Smooth muscle cell of the brain vasculature (primary cell): ENCODE measurements around the gene LPIN1.
"Not testable (repeated sequence)": the region's sequence is repeated elsewhere in the genome, so short reads cannot be mapped to it uniquely, and the experiment has no call there.

Experiments used
- DNase-seq: peaks from one replicate; pipeline ENCODE4 v3.0.0-alpha.2; 2012; ENCODE audit warnings: low read depth, low spot score

LPIN1 gene

DNA sequence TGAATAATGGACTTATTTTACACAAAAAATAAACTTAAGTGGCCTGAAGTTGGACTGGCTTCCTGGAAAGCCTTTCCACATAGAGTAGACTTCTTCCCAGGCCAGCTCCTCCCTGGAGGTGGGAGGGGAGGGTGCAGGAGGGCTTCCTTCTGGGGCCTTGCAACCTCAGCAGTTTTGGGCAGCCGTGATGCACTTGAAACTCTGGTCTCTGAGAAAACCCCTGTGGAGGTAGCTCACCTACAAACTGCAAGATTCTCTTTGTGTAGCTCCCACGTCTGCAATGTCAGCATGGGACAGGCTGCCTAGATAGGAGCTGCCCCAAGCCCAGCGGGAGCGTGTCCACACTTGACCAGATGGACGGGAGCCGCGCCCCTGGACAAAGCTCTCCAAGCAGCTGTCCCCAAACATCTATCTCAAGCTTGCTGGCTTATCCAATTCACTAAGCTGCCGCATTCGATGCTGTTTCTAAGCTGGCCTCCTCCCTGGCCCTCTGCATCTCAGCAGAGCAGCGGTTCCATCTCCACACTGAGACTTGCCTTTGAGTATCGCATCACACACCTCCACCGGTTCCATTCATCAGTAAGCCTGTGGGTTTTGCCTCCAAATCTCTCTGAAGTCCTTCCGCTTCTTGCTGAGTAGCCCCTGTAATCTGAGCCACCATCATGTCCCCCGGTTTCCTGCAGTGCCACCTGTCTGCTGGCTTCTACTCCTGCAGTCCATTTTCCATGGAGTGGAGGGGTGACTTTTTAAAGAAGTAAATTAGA, 1.6 kb upstream of the LPIN1 start:
- no peak for DNase-seq

DNA sequence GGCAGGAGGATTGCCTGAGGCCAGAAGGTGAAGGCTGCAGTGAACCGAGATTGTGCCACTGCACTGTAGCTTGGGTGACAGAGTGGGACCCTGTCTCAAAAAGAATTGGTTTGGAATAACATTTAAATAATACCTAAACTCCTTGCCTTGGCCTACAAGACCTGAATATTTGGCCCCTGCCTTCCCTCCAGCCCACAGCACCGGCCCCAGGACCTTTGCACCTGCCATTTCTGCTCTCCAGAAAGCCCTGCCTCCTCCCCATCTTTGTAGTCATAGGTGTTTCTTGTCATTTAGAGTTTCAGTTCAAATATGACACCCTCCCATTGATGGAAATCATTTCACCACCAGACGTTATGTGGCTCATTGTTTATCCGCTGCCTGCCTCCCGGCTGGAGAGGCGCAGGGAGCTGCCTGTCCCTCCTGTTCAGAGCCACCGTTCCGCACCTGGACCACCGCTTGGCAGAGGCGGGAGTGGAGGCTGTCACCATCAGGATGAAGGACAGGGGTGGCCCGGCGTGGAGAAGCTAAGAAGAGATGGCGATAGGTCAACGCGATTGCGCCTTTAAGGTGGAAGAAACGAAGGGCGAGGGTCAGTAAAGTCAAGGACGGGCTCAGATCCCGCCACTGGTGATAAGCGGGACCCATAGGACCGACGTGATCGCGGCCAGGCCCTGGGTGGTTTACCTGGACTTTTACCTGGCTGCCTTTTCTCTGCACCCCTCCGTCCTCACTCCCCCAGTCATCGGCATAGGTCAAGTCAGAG, 638 bp upstream of the LPIN1 start:
- DNase-seq, result no peak

DNA sequence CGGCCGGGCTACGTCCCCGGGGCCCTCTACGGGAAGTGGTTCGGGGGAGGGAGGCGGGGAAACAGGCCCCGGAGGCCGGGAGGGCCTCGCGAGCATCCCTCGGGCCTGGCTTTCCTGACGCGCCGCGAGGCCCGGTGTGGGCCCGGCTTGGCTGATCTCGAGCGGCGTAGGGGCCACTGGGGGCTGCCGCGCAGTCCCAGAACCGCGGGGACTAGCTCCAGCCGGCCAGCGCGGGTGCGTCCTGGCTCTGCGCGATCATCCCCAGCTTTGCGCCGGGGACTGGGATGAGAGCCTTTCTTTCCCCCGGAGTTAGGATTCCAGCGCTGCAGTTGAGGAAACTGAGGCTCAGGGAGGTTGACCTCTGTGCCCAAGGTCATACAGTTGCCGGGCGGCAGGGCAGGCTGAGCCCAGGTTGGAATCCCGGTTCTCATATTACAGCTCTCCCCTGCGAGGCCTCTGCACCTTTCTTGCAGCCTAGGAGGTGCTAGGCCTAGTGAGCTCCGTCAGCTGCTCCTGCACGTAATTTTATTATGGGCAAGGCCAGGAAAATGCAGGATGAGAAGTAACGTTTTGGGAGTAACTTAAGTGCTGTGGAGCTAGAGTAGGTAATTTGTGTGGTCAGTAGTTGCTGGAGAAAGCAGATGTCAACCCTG, 501 bp downstream of the LPIN1 start:
- DNase-seq, result no peak

DNA sequence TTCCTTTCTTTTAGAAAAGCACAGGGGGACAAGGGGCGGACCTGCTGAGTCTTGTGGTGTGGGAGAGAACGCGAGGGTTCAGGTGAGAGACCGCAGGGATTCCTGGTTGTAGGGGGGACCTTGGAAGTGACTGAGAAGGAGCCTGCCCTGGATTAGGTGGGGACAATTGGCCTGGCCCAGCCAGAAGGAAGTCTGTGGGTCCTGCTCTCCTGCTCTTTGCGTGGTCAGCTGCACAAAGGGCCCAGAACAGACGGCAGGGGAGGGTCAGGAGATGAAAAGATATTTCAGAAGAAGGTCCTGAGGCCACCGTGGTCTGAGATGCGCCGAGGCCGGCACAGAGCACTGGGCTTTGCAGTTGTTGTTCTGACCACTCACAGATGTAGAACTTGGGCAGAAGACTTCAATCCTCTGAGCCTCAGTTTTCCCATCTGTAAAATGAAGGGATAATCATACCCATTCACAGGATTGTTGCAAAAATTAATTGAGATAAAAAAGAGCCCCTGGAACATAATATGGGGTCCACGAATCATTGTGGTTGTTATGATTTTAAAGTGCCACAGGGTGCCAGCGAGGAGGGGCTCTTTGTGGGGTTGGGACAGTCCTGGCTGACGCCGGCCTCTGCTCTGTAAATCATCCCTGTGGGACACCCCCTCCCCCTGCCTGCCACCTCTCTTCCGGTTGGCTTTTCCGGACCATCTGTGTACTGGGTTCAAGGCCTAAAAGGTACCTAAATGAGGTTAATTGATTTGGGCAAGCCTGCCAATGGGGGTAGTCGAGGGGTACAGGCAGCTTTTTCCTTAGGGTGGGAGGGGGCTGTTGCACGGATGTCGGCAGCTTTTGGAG, 1.8 kb downstream of the LPIN1 start:
- DNase-seq, result no peak

DNA sequence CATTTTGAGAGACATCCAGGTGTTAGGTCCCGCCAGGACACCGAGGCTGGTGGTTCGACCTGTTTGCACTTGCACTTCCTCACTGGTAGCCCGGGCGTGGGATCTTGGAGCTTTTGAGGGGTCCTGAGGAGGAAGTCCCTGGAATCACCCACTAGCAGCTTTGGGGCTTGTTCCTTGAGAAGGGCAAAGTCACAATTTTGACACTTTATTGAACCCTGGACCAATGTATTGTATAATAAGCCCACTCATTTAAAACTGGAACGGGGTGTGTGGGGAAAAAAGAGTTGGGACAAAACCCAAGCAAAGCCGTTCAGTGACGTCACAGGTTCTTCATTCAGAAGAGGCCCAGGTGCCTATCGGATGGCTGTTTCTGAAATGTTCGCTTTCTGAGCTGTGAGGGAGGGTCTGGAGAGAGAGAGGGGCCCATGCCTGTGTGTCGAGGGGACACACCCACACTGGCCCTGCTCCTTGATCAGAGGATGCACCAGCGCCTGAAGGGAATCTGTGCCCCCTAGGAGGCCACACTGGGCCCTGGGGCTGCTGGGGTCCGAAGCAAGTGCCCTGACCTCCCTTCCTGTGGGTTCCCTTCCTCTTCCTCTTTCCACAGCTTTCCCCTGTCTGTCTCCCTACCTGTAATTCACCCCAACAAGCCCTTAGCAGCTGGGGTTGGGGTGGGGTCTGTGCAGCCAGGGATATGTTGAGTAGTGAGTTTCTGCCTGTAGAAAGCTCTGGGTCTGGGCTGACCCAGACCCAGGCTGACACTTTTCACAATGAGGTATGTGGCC, 2.6 kb downstream of the LPIN1 start:
- no peak for DNase-seq

DNA sequence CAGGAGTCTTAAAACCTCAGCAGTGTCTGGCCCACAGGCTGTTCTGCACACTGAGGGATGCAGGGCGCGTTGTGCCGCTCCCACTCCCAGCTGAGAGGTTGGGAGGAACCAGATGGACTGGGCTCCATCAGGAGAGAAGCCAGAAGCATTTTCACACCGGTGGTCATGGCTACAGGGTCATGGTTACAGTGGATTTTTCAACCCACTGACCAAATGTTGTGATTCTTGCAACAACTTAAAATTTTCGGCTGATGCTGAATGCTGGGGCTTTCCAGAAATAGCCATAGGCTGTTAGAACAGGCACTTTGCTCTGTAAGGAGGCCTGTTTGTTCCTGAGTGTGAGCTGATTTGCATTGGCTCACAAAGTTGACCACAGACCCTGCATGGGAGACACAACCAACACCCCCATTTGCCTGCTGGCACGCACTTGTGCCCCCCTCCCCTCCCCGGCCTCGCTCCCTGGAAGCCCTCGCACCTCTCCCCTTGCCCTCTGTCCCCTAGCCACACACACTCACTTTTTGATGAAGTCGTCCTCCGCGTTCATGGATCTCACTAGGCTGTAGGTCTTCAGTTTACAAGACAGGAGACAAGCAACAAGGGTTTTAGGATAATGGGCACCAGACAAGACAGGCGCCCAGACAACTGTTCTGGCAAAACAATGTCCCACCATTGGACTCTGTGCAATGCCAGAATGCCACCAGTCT, 3.4 kb downstream of the LPIN1 start:
- no peak for DNase-seq

DNA sequence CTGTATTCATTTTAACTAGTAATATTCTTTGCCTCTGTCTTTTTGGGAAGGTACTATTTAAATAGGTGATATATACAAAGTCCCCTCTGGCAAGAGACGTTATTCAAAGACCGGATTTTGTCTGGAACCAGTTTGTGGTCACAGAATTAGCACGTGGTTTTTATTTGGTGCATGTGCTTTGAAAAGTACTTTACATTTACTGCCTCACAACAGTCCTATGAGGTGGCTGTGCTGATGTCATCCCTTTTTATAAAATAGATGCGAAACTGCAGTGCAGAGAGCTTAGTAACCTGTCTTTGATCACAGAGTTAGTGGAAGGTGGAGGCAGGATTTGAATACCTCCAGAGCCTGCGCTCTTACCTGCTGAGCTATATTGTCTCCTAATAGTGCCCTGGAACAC, 4.0 kb downstream of the LPIN1 start:
- DNase-seq, result no peak

DNA sequence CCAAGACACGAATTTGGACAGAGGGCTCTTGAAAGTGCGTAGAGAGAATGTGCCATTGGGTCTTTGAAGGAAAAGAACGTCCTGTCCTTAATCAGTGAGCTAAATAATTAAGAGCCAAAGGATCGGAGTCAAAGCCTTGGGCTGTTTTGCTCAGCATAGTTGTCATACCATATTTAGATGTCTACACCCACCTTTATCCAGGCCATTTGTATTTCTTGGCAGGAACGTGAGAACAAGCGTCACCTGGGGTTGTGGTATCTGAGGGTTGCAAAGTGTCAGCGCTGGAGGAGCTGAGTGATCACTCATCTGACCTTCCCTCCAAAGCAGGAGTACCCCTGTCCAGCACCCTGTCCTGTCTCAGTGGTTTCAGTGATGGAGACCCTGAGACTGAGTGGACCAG, 4.5 kb downstream of the LPIN1 start:
- no peak for DNase-seq

DNA sequence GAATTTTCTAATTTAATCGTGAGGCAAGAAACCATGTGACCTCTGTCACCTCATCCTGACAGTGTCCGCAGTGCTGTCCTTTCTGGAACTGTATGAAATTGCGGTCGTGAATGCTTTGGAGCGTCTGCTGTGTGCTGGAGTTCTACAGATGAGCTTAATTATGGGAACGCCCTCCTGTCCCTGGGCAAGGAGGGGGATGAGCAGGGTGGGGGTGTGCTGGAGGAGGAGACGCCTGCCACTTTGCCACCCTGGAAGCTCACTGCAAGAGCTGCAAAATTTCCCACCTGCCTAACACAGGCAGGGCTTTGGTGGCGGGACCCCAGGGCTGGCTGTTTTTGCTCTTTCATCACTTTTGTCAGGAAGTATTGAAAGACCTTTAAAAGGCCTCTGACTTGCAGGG, 6.5 kb downstream of the LPIN1 start:
- no peak for DNase-seq

DNA sequence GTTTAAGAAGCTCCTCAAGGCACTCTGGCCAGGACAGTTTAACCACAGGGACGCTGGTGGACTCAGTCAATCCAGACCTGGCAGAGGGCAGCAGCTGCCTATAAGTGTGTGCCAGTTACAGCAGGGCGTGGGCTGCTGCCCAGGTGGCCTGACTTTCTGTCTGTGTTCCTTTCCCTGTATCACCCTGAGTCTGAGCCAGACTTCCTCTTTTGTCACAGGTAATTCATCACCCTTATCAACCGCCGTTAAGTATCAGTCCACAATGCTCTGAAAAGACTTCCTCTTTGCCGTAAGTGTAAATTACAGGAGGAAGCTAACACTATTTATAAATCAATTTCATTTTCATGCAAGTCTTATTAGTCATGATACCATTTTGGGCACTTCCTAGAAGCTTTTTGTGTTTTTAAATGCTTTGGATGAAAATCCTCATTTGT, 7.0 kb downstream of the LPIN1 start:
- no peak for DNase-seq

DNA sequence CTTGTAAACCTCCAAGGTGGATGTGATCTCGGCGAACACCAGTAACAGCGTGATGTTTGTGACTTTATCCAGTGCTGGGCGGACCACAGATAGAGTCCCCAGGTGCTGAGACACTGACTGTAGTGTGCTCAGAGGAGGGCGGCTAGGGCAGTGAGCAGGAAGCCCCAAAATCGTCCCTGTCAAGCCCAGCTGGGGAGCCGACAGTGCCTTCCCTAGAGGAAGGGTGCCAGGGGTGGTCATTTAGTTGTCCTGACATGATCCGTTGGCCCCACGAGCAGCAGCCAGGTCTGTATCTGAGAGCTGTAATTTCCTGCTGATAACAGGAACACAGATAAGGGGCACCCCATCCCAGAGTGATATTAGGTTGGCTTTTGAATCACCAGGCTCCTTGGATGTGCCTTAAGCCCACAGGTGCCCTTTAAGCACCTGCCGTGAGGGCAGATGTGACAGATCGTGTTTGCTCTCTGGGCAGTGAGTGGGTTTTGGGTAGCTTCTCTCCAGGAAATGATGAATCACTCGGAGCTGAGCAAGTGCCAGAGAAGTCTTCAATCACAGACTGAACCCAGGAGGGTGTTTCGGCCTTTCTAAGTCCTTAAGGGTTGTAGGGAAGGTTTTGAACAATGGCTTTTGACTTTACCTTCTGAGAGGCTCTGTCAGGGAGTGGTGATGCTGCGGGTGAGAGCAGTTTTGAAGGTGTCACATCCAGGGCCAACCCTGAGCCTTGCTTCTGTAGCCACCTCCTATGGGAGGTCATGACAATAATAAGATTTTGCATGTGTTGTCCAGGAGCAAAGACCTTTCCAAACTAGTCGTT, 7.7 kb downstream of the LPIN1 start:
- no peak for DNase-seq

DNA sequence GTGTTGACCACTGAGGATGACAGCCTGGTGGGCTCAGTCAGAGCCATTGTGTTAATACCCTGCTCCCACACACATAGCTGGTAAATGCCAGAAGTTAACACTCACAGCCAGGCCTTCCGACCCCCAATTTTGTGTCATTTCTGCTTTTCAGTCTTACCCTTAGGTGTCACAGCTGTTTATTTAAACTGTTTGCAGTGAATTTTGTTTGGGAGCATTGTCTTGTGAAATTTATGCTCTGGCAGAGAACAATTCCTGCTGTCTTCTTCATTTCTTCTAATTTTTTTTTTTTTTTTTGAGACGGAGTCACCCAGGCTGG, 8.2 kb downstream of the LPIN1 start:
- no peak for DNase-seq

DNA sequence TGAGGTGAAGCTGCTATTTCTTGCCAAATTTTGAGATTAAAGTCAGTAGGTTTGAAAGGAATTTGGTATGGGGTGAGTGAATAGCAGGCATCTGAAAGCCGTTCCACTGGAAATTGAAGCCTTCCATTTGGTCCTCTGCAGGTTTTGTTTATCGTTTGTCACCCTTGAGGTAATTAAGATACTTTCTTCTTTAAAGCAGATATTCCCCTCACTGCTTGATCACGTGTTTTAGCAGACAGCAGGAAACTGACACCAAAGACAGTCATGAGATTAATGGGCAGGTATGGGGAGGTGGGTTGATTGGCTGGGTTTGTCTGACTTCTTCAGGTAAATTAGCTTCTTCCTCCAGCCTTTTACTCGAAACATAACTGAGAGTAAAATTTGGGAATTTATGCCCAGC, 10.7 kb downstream of the LPIN1 start:
- DNase-seq, result no peak

DNA sequence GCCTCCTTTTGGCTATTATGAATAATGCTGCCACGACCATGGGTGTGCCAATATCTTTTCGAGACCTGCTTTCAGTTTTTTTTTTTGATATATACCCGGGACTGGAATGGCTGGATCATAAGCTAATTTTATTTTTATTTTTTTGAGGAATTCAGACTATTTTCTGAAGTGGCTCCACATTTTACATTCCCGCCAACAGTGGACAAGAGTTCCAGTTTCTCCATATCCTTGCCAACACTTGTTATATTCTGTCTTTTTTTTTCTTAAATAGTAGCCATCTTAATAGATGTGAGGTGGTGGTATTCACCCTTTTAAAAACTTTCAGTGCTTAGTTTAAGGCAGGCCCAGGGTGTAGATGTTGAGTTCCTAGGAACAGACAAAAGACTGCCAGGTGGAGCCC, 11.8 kb downstream of the LPIN1 start:
- DNase-seq, result no peak

DNA sequence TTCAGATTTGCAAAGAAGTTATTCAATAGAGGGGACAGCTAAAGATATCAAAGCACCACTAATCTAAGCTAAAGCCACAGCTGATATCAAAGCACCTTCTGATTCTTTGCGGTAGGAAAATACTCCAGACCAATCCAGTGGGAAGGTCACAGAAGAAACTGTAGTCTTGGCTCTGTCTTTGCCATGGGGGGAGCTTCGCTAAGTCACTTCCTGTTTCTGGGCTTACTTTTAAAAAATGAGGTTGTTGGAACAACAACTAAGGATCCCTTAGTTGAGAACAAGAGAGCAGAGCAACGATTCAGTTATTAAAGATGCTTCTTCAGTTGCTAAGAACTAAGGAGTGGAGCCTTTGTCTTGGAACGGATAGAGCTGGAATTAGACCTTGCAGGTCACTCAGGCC, 12.2 kb downstream of the LPIN1 start:
- DNase-seq, result no peak

DNA sequence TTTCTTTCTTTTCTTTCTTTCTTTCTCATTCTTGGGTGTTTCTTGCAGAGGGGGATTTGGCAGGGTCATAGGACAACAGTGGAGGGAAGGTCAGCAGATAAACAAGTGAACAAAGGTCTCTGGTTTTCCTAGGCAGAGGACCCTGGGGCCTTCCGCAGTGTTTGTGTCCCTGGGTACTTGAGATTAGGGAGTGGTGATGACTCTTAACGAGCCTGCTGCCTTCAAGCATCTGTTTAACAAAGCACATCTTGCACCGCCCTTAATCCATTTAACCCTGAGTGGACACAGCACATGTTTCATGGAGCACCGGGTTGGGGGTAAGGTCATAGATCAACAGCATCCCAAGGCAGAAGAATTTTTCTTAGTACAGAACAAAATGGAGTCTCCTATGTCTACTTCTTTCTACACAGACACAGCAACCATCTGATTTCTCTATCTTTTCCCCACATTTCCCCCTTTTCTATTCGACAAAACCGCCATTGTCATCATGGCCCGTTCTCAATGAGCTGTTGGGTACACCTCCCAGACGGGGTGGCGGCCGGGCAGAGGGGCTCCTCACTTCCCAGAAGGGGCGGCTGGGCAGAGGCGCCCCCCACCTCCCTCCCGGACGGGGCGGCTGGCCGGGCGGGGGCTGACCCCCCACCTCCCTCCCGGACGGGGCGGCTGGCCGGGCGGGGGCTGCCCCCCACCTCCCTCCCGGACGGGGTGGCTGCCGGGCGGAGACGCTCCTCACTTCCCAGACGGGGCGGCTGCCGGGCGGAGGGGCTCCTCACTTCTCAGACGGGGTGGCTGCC, 12.9 kb downstream of the LPIN1 start:
- DNase-seq, result not testable (repeated sequence)

DNA sequence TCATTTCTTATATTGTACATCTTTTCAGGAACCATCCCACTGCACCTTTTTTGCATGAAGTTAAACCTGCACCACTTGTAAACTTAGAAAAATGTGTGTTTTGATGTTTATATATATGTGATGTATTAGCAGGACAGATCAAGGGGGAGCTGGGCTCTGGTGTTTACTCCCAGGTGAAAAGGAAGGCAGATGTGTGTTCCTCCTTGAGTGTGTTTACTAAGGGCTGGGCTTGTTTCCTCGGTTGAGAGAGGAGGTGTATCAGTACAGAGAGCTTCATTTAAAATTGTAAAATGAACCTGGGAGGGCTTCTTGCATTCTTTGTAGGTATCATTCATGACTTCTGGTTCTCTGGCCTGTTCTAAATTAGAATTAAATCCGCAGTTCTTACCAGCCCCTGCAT, 14.8 kb downstream of the LPIN1 start:
- DNase-seq, result no peak

DNA sequence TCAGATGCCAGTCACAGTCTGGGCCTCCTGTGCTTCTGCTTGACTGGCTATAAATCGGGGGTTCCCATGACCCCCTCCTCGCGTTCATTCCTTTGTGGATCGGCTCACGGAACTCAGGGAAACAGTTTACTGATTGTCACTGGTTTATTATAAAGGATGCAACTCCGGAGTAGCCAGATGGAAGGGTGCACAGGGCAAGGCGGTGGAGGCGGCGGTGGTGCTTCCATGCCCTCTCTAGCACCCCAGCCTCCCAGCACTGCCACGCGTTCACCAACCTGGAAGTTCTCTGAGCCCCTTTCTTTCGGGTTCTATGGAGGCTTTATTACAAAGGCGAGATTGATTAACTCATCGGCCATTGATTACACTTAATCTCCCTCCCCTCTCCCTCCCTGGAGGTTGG, 15.6 kb downstream of the LPIN1 start:
- no peak for DNase-seq
